Inferior parietal cortex (tissue), 1 donor: Measurements from ENCODE around the gene ACTN2.

Experiments
- DNase-seq: peaks from one replicate; pipeline ENCODE4 v3.0.0-alpha.2; 2016; ENCODE audit errors: extremely low spot score

ACTN2 gene

DNA sequence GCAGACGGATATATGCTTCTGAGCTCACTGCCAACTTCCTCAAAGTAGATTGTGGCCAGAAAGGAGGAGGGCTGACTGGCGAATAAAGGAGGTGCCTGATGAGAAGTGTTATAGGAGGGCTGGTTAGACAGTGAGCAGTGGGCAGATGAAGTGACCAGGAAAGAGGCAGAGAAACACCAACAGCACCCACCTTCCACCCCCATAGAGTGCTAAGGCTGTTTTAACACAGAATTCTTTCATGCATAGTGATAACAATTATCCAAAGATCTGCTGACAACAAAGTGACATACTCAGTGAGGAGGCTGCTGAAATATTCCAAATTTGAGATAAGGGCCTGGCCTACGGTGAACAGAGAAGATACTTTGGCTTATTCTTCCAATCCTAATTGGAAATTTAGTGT is 87.6 kb downstream of the ACTN2 start:
- DNase-seq: no peak

DNA sequence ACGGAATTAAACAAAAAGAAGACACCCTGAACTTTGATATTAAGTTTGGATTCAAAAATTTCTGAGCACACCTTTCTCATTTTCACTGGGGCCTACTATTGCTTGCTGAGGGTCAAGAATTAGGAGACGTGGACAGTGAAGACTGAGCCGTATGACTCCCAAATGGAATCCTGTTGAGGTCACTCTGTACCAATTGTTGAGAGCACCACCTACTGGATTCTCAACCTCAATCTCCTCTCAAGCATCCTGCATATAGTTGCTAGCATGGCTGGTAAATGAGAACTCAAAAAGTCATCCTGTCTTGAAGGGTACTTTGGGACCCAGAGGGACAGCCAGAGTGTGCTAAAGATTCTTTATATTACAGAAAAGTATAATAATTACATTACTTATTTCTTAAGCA is 88.6 kb downstream of the ACTN2 start:
- no peak for DNase-seq

DNA sequence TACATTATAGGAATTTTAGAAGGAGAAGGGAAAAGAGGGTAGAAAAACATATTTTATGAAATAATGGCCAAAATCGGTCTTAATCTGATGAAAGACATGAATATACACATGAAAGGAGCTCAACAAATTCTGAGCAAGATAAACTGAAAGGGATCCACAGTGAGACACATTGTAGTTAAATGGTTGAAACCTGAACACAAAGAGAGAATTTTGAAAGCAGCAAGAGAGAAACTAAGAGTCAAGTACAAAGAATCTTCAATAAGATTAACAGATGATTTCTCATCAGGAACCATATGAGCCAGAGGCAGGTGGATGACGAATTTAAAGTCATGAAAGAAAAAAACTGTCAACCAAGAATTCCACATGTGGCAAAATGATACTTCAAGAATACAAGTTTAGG is 93.0 kb downstream of the ACTN2 start:
- no peak for DNase-seq

DNA sequence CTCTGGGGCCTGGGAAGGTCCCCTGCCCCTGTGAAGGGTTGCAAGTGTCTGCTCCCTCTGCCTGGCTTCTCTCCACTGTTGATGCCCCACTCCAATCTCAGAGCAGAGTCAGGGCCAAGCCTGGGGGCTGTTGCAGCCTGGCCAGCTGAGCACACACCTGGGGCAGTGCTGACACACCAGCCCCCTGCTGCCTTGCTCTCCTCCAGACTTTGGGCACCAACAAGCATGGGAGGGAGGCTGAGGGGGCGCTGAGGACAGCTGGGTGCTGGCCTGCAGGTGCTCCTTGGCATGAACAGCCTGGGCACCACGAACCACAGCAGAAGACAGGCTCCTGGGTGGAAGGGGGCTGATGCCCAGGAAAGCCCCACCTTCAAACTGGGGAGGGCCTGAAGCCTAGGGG is 99.2 kb downstream of the ACTN2 start:
- no peak for DNase-seq

DNA sequence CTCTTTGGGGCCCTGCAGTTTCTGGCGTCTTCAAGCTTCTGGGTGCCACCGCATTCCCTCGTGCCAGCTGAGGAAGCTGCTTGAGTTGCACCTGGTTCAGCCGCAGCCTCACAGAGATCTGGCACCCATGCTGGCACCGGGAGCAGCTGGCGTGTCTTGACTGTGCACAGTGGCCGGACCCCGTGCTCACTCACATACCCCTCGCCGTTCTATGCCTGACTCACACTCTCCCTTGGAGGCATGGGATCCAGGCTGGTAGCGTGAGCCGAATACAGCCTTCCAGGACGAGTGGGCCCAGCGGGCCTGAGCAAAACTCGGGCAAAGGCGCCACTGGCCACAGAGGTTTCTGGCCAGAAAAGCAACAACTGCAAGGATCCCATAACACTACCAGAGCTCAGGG is 100.2 kb downstream of the ACTN2 start:
- DNase-seq: no peak

DNA sequence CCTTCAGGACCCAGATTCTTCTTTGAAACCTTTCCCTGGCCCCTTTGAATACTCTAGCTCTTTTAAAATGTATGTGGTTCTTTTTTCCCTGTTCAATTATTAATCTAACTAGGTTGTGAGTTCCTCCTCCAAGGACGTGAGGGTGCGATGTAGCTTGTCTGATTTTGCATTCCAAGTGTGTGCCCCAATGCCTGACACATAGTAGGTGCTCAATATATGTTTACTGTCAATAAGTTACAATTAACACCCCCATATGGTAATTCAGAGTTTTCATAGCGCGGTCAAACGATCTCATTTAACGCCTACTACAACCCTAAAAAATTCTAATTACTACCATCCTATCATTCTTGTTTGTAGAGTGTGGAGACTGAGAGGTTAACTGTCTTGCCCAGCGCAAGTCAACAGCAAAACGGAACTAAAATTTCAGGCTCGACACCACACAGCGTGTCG is 108.3 kb downstream of the ACTN2 start:
- no peak for DNase-seq

DNA sequence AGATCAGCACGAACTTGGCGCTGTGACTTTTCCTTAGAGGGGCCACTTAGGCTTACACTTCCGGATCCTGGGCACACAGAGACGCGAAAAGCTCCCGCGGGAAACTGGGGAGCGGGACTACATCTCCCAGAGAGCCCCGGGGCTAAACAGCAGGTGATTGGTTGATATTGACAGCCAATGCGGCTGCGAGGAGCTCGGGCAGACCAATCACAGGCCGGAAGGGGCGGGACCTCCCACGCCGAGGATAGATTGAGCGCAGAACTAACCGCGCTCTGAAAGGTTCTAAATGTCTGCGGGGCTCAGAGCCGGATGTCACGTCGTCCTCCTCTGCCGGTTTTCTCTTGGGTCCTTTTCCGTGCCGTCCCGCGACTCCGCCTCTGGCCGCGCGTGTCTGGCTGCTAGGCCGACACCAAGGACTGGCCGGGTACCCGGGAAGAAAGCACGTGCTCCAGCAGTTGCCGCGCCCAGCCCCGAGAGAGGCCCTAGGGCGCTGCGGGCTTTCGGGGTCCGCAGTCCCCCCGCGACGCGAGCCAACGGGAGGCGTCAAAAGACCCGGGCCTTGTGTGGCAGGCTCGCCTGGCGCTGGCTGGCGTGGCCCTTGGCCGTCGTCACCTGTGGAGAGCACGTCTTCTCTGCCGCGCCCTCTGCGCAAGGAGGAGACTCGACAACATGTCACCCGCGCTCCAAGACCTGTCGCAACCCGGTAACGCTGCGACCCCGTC is 108.9 kb downstream of the ACTN2 start, which contains the start of gene MTR:
MTR (plus strand) TSS at position 258 of the 722 bp plus-strand sequence; CDS start at position 670, 412 bp downstream.
- DNase-seq: peak; percentile 99

DNA sequence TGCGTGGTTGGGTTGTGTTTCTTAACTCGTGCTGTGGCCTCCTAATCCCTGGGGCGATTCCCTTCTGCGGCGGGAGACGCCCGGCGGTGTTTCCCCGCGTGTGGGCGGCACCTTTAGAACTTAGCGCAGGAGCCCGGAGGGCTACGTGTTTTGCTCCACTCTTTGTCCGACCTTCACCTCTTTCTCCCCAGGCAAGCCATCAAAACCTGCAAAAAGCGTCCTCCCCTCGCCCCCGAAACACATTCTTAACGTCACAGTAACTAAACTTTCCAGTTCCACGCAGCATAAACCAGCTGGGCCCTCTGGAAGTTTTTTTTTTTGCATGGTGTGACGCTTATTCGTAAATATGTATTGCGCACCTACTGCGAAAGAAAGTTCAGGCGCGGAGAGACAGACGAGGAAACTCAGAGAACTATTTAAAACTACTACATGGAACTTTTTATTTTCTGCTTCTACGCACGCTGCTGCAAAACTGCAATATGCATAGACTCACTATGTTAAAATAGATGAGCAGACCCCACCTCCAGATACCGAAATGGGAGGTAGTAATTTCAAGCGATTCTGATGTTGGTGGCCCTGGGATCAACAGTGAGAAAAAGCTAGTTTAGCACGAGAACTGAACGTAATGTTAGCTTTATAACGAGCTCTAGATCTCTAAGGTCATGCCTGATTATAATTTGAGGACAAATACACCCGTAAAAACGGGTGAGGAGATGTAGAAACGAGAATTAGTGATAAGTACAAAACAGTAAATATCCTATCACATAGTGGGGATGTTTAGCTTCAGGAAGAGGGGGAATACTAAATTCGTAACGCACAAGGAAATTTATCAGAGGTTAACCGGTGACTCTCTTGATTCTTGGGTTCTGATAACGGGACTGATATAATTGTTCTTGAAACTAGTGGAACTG is 109.7 kb downstream of the ACTN2 start:
- DNase-seq: peak; percentile 22

DNA sequence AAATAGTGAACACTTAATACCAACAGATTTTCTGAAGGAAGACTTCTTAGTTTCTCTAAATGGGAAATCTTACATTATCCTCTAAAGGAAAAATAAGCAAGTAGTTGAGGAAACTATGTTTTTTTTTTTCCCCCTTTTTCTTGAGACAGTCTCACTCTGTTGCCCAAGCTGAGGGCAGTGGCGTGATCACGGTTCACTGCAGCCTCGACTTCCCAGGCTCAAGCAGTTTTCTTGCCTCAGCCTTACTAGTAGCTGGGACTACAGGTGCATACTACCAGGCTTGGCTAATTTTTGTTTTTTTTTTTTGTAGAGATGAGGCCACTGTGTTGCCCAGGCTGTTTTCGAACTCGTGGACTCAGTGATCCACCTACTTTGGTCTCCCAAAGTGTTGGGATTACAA is 112.7 kb downstream of the ACTN2 start:
- DNase-seq: no peak

DNA sequence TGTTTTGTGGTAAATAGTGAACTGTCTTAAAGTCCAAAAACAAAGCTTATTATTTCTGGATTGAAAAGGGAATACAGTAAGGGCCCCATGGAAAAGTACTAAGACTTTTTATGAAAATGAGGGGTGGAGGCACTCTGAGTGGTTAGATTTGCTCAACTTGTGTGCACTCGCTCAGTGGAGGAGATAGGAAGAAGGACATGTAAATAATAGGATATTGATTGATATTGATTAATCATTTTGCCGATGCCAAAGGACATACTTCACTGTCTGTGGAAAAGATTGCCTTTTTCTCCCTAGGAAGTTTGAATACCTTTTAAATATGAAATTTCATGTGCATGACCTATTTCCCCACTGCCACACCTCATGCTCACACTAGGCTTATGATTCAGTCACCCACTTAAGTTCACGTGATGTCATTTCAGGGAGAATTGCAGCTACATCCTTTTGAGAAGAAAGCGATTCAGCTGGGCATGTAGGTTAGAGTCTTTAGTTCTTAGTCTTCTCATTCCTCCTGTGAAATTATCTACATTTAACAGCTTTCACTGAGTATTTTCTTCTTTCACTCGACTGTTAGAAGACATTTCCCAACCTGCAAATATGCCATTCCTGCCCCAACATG is 113.8 kb downstream of the ACTN2 start:
- no peak for DNase-seq

DNA sequence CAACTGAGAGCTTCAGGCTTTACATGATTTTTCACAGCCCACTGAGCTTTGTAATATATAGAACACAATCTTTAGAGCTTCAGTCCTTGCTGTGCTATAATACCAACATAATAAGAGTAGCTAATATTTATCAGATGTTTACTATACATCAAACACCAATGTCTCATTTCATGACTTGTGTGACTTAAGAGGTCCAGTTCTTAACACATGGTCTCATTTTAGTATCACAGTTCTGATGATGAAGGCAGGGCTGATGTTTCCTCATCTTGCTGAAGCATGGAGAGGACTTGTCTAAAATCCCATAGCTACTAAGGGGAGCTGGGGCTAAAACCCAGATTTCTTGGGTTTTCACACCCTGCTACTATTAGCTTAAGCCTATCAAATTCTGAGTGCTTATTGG is 114.3 kb downstream of the ACTN2 start:
- DNase-seq: no peak

DNA sequence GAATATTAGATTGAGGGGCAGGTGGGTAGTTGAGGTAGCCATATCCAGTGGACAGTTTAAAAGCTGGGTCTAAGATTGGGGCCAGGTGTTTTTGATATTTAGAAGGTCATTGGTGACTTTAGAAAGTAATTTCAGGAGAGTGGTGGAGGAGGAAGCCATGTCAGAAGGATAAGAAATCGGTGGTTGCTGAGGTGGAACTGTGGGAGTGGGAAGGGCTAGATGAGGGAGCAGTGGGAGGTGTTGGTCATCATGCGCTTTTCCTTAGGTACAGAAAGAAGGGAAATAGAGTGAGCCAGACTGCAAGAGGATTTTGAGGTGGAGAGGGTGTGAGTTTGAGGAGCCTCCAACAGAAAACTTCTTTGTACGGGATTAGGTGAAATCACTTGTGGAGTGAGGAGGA is 116.0 kb downstream of the ACTN2 start:
- DNase-seq: no peak

DNA sequence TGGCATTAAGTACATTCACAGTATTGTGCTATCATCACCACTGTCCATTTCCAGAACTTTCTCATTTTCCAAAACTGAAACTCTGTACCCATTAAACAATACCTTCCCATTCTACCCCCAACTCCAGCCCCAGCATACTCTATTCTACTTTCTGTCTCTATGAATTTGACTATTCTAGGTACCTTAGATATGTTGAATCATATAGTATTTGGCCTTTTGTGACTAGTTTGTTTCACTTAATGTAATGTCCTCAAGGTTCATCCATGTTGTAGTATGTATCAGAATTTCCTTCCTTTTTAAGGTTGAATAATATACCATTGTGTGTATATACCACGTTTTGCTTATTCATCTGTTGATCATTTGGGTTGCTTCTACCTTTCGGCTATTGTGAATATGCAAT is 120.3 kb downstream of the ACTN2 start:
- DNase-seq: no peak

DNA sequence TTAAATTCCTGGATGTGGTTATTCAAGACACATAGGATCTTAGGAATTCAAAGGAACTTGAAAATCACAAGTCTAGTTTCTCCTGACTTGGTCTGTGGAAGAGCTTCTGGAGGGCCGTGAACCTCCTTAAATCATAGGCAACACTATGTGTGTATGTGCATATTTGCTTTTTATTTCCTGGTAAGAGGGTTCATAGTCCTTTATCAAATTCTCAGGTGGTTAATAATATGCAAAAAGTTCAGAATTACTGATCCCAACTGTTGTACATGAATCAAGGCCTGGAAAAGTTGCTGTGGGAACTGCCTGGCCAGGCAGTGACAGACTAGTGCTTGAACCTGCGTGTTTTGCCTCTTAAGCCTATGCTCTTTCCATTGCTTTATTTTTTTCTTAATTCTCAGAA is 121.7 kb downstream of the ACTN2 start:
- no peak for DNase-seq

DNA sequence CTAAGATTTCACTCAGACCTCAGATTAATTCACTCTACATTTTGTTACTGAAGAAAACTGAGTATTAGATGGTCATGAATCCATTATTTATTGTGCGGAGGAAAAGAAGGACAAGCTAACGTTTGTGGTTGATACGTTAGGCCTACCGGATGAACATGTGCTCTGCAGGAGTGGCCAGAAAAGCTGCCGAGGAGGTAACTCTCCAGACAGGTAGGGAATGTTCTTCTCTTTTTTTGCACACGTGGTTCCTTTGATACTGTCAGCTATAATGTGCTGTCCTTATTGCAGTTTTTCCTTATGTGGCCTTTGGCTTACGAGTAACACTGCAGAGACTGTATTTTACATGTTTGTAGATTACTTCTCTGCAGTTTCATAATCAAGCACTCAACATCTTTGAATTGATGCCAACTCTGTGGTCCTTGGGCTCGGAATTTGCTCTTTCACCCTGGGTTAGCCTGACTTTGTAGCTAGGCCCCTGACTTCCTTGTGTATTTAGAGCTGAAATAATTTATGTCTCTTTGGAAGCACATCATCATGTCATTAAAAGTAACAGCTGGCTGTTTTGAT is 122.3 kb downstream of the ACTN2 start:
- no peak for DNase-seq

DNA sequence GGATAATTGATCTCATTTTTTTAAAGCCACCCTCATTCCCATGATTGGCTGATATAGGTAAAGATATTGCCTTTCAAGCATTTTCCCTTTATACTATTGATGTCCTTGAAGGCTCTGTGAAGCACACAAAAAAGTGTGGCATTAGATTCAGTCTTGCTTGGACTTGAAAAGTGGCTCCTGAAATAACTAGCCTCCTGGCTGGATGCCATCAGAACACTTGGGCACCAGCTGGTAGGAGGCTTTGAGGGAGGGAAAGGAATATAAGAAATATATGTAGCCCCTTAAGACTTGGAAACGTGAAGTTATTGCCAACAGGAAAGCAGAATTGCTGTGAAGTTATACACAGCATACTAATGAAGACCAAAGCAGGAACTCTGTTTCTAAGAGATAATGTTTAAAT is 122.8 kb downstream of the ACTN2 start:
- DNase-seq: peak; percentile 15

DNA sequence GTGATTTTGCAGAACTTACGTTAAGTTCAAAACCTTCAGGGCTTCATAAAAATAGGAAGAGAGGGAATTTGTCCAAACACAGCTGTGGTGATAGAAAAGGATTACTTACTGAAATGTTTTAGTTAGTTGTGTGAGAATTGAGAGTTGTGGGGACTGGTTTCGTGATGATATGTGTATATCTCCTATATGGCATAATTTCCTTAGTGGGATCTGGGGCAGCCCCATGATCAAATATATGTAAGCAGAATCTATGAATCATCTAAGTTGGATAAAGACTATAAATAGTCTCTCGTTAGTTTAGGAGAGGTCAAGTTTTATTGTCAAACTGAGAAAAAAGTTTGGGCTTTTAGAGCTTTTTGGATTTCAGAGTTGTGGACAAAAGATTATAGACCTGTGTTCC is 123.7 kb downstream of the ACTN2 start:
- no peak for DNase-seq

DNA sequence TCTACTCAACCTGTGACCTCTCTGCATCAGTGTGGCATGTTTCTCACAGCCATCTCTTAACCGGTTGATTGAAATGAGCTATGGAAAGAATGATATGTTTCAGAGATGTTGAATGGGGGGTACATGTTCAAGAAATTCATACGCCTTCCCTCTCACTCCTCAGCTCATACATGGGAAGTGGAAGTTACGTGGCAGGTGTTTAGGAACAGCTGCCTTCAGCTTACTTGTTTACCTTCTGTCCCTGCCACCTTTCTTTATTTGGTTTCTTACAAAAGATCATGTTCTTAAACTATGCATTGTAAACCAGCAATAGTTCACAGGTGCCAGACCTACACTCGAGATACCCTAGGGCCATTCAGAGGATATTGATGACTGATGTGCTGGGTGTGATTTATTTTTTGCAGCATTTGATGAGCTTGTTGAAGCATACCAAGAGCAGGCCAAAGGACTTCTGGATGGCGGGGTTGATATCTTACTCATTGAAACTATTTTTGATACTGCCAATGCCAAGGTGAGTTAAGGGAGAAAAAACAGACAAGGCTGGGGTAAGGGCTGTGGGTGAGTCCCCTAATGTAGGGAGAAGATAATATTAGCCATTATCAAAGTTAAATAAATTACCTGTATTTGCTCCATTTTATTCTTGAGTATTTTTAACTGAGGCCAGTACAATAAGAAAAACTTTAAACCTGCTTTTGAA is 126.2 kb downstream of the ACTN2 start:
- no peak for DNase-seq
